Smooth muscle cell (in vitro differentiated cells): ENCODE results near the gene SPPL3. TPM values are rescaled to one million over a fixed set of nuclear protein-coding genes. Genes with fewer than 3 reads are reported as not detected.

ENCODE experiments used
- DNase-seq: peaks from one replicate; lab custom pipeline; 2025; ENCODE audit not compliant: unreplicated experiment; lab: John Stamatoyannopoulos, UW
- H2AFZ ChIP-seq: fragments of 200-600 bp; sonication (generic); 2 replicates; pipeline ENCODE4 v1.6.0; 2016; ENCODE audit warnings: antibody characterized with exemption, low read depth, mild to moderate bottlenecking
- H3F3A ChIP-seq: fragments of 200-600 bp; sonication (generic); 2 replicates; pipeline ENCODE4 v1.6.0; 2017; ENCODE audit warnings: antibody characterized with exemption, low read depth
- H3K27ac ChIP-seq: fragments of 200-600 bp; sonication (generic); 2 replicates; pipeline ENCODE4 v1.5.1; 2016; ENCODE audit warnings: low read depth, mild to moderate bottlenecking
- H3K27me3 ChIP-seq: fragments of 200-600 bp; sonication (generic); 2 replicates; pipeline ENCODE4 v1.6.1; 2016; ENCODE audit warnings: low read depth, mild to moderate bottlenecking
- H3K36me3 ChIP-seq: fragments of 200-600 bp; sonication (generic); 2 replicates; pipeline ENCODE4 v1.5.1; 2016; ENCODE audit warnings: low read depth
- H3K4me1 ChIP-seq: fragments of 200-600 bp; sonication (generic); 2 replicates; pipeline ENCODE4 v1.5.1; 2016; ENCODE audit warnings: low read depth
- H3K4me2 ChIP-seq: fragments of 200-600 bp; sonication (generic); 2 replicates; pipeline ENCODE4 v1.6.0; 2016; ENCODE audit warnings: mild to moderate bottlenecking
- H3K4me3 ChIP-seq: fragments of 200-600 bp; sonication (generic); 2 replicates; pipeline ENCODE4 v1.5.1; 2016; ENCODE audit warnings: mild to moderate bottlenecking
- H3K79me2 ChIP-seq: fragments of 200-600 bp; sonication (generic); 2 replicates; pipeline ENCODE4 v1.6.0; 2016; ENCODE audit warnings: low read depth, mild to moderate bottlenecking
- H3K9ac ChIP-seq: fragments of 200-600 bp; sonication (generic); 2 replicates; pipeline ENCODE4 v1.6.0; 2016; ENCODE audit warnings: low read depth
- H3K9me3 ChIP-seq: fragments of 200-600 bp; sonication (generic); replicated peaks from 2 replicates; pipeline ENCODE4 v1.5.1; 2016; ENCODE audit warnings: low read depth
- H4K20me1 ChIP-seq: fragments of 200-600 bp; sonication (generic); 2 replicates; pipeline ENCODE4 v1.6.0; 2016; ENCODE audit warnings: low read depth
- CTCF ChIP-seq: fragments of 200-600 bp; sonication (generic); IDR thresholded peaks from 2 replicates; pipeline ENCODE4 v1.5.1; 2017; ENCODE audit warnings: borderline replicate concordance, mild to moderate bottlenecking, antibody characterized with exemption; ENCODE audit not compliant: insufficient read depth, poor library complexity, severe bottlenecking
- WGBS: methylation state at CpG from one replicate; pipeline ENCODE4 v1.1.7; 2016; ENCODE audit warnings: low lambda C conversion rate; 5-methylcytosine and 5-hydroxymethylcytosine counted together
- polyA plus RNA-seq: library from polyadenylated mRNA; unstranded; fragments of >200 nt; fragmentation: Nextera tagmentation; extraction: Ambion mirVana; gene quantifications from 2 replicates; pipeline ENCODE4 v1.2.1, GENCODE V29; 2016
- total RNA-seq: library from RNA; depleted of rRNA; stranded (reverse); fragments of >200 nt; gene quantifications from 2 replicates; pipeline ENCODE4 v1.2.3, GENCODE V29; 2014

Gene SPPL3
- total and polyA plus RNA-seq, 2 experiments from 2014 or later, result 22.5 to 27.0 TPM

GRCh38 chr12:120835657-120836056 is 68.5 kb downstream of the SPPL3 start:
- peaks cover 51% of the 10 kb centered on the region for H3K79me2 ChIP-seq
- WGBS, result 61% methylated on average over 1 of the region's 1 CpG
- no peak overlapping the region for H3K4me3 ChIP-seq
- H3K27ac ChIP-seq, result no peak overlapping the region
- DNase-seq, result no peak
- peaks cover 7% of the 10 kb centered on the region for H3F3A ChIP-seq
- H3K4me2 ChIP-seq, result no peak overlapping the region
- H3K36me3 ChIP-seq, result no peaks in the 10 kb centered on the region
- H4K20me1 ChIP-seq, result peaks cover 95% of the 10 kb centered on the region
- no peaks in the 10 kb centered on the region for H3K9me3 ChIP-seq
- H2AFZ ChIP-seq, result no peak overlapping the region
- H3K4me1 ChIP-seq, result peaks cover 9% of the 10 kb centered on the region
- H3K27me3 ChIP-seq, result no peaks in the 10 kb centered on the region
- no peak overlapping the region for H3K9ac ChIP-seq
- TF ChIP-seq CTCF, result no peak

DNA sequence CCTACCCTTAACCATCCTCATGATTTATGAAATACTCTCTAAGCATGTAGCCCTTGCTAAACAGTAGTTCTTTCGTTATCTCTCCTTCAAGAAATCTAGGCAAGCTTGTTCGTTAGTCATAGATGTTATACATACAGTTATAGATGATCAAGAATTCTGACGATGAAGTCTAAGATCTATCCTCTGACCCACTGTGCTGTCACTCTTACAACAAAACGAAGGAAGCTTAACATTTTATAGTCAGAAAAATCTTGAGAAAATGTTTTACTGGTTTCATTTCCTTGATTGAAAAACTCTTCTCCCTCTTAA is 68.9 kb downstream of the SPPL3 start:
- Histone ChIP-seq H3K4me3 (no peak overlapping the region), H3K9me3 (no peaks in the 10 kb centered on the region), H3F3A (peaks cover 7% of the 10 kb centered on the region), H2AFZ (no peak overlapping the region), H3K4me2 (no peak overlapping the region), H3K36me3 (no peaks in the 10 kb centered on the region), H3K9ac (no peak overlapping the region), H3K79me2 (peaks cover 50% of the 10 kb centered on the region), H4K20me1 (peaks cover 93% of the 10 kb centered on the region), H3K4me1 (peaks cover 9% of the 10 kb centered on the region), H3K27ac (no peak overlapping the region), H3K27me3 (no peaks in the 10 kb centered on the region)
- 71% methylated on average over 4 of the region's 4 CpGs for whole genome bisulfite sequencing
- no peak for TF ChIP-seq CTCF
- no peak for DNase-seq

- Histone ChIP-seq H3F3A (peaks cover 7% of the 10 kb centered on the region), H3K36me3 (no peaks in the 10 kb centered on the region), H3K9me3 (no peaks in the 10 kb centered on the region), H3K27me3 (no peaks in the 10 kb centered on the region), H3K4me1 (peaks cover 9% of the 10 kb centered on the region), H4K20me1 (peaks cover 90% of the 10 kb centered on the region), H3K79me2 (peaks cover 53% of the 10 kb centered on the region), H3K27ac (no peak overlapping the region), H3K4me3 (no peak overlapping the region), H3K4me2 (no peak overlapping the region), H3K9ac (no peak overlapping the region), H2AFZ (no peak overlapping the region)
- no peak for TF ChIP-seq CTCF
- no peak for DNase-seq
- WGBS, result 89% methylated on average over 4 of the region's 4 CpGs
Observed at GRCh38 chr12:120834489-120835303, 69.5 kb downstream of the SPPL3 start.

DNA sequence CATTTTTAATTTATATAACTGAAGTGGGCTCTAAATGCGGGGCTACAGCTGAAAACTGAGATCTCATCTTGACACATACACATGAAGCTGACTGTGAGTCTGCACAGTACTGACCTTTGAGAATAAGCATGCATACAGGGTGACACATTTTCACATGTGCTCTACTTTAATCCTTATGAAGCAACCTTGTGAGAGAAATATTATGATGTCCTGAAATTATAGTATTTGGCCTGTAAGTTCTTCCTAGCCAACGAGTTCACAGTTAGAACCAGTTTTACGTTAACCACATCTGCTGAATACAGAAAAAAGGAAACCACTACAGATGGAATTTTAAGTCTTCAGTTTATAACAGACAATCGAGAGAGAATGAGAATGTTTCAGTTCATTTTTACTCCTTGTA is 70.3 kb downstream of the SPPL3 start:
- no peaks in the 10 kb centered on the region for H3K36me3 ChIP-seq
- no peak overlapping the region for H3K4me2 ChIP-seq
- peaks cover 9% of the 10 kb centered on the region for H3K4me1 ChIP-seq
- H3K79me2 ChIP-seq, result peaks cover 61% of the 10 kb centered on the region
- H3K4me3 ChIP-seq, result no peak overlapping the region
- peaks cover 7% of the 10 kb centered on the region for H3F3A ChIP-seq
- H4K20me1 ChIP-seq, result peaks cover 94% of the 10 kb centered on the region
- peak overlapping the region; percentile 4 for H3K27ac ChIP-seq
- H3K9ac ChIP-seq, result no peak overlapping the region
- TF ChIP-seq CTCF, result no peak
- no peak overlapping the region for H2AFZ ChIP-seq
- no peaks in the 10 kb centered on the region for H3K9me3 ChIP-seq
- no peak for DNase-seq
- 59% methylated on average over 4 of the region's 4 CpGs for WGBS
- H3K27me3 ChIP-seq, result no peaks in the 10 kb centered on the region
